Midbrain (tissue), 1 donor: ENCODE results near the gene RUSF1.

Experiments
- DNase-seq: peaks from one replicate; lab custom pipeline; 2025; lab: John Stamatoyannopoulos, UW

The RUSF1 gene

GRCh38 chr16:31471241-31471874, 36.8 kb downstream of the RUSF1 start:
- no peak for DNase-seq

- no peak for DNase-seq
Measured at GRCh38 chr16:31470615-31471014, 37.6 kb downstream of the RUSF1 start.

GRCh38 chr16:31467858-31468257, 40.3 kb downstream of the RUSF1 start:
- DNase-seq = no peak

- DNase-seq = no peak
Measured at GRCh38 chr16:31467151-31467773, 40.9 kb downstream of the RUSF1 start.

- no peak for DNase-seq
Measured at GRCh38 chr16:31466381-31466841, 41.8 kb downstream of the RUSF1 start.

GRCh38 chr16:31465788-31466370, 42.3 kb downstream of the RUSF1 start:
- DNase-seq = no peak

GRCh38 chr16:31464781-31465260, 43.4 kb downstream of the RUSF1 start:
- no peak for DNase-seq

GRCh38 chr16:31464348-31464769, 43.8 kb downstream of the RUSF1 start:
- DNase-seq = no peak

- no peak for DNase-seq
Measured at GRCh38 chr16:31461921-31462804, 46.0 kb downstream of the RUSF1 start.

GRCh38 chr16:31461201-31461920, 46.8 kb downstream of the RUSF1 start:
- DNase-seq = no peak

GRCh38 chr16:31460582-31461002, 47.6 kb downstream of the RUSF1 start:
- peak; percentile 28 for DNase-seq

- DNase-seq = peak; percentile 99
Measured at GRCh38 chr16:31459687-31460581, 48.3 kb downstream of the RUSF1 start.

GRCh38 chr16:31458844-31459686, 49.1 kb downstream of the RUSF1 start, which contains the start of gene ARMC5:
TSS of gene ARMC5 (plus strand) at chr16:31459501. CDS start at chr16:31459525, 24 bp downstream.
- DNase-seq = peak; percentile 97

GRCh38 chr16:31458073-31458843, 49.9 kb downstream of the RUSF1 start:
- no peak for DNase-seq

- no peak for DNase-seq
Measured at GRCh38 chr16:31456988-31457360, 51.2 kb downstream of the RUSF1 start.

- DNase-seq = no peak
Measured at GRCh38 chr16:31455601-31456314, 52.4 kb downstream of the RUSF1 start.

- no peak for DNase-seq
Measured at GRCh38 chr16:31453255-31454204, 54.7 kb downstream of the RUSF1 start.
